GM12801 (cell line): ENCODE data around the gene AP4E1.

ENCODE experiments used
- CTCF ChIP-seq: IDR thresholded peaks from one replicate; pipeline ENCODE4 v1.5.1; 2011; ENCODE audit warnings: control low read depth; ENCODE audit not compliant: insufficient read length; ENCODE audit errors: extremely low read depth

Gene AP4E1

GRCh38 chr15:50891159-50891558 lies 17.3 kb upstream of the AP4E1 start:
- TF ChIP-seq CTCF, result no peak

- no peak for TF ChIP-seq CTCF
Measured at GRCh38 chr15:50893976-50894375, 14.5 kb upstream of the AP4E1 start.

- TF ChIP-seq CTCF, result no peak
Measured at GRCh38 chr15:50904211-50904610, 4.3 kb upstream of the AP4E1 start.

- TF ChIP-seq CTCF, result no peak
Measured at GRCh38 chr15:50905055-50905454, 3.4 kb upstream of the AP4E1 start.

- no peak for TF ChIP-seq CTCF
Measured at GRCh38 chr15:50906954-50907600, 1.4 kb upstream of the AP4E1 start.

- TF ChIP-seq CTCF, result no peak
Measured at GRCh38 chr15:50907601-50908208, 778 bp upstream of the AP4E1 start.

- TF ChIP-seq CTCF, result no peak
Measured at GRCh38 chr15:50909010-50909317, 481 bp downstream of the AP4E1 start.
